Measurements from ENCODE around the gene PARD3B.

PARD3B gene

DNA sequence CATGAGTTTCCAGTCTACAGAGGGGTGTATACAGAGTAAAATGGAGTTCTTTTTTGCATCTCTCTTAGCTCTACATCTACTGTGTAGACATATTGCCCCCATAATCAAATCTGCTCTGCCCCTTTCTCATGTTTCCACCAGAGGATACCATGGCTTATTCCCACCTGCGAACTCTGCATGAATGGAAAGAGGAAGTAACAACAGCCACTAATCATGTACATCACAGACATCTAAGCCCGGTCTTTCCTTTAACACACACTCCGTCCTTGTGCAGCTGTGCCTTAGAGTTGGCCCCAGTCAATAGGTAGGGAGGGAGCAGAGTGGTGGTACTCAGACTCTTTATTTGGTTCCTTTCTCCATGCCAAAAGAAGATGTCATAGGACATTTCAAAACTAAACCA lies 989.7 kb downstream of the PARD3B start:
- Histone ChIP-seq H3K9me3 (ENCODE audit: control insufficient read depth, low read length) (no peaks in the 10 kb centered on the region), H3K36me3 (ENCODE audit: control insufficient read depth, insufficient read depth, low read length) (no peaks in the 10 kb centered on the region), H3K4me3 (ENCODE audit: low read length) (no peak overlapping the region), H3K27me3 (ENCODE audit: control insufficient read depth, insufficient read depth, low read length) (no peaks in the 10 kb centered on the region), H3K4me1 (ENCODE audit: control insufficient read depth, insufficient read depth, low read length) (no peaks in the 10 kb centered on the region), H3K9ac (ENCODE audit: low read length) (no peak overlapping the region)

DNA sequence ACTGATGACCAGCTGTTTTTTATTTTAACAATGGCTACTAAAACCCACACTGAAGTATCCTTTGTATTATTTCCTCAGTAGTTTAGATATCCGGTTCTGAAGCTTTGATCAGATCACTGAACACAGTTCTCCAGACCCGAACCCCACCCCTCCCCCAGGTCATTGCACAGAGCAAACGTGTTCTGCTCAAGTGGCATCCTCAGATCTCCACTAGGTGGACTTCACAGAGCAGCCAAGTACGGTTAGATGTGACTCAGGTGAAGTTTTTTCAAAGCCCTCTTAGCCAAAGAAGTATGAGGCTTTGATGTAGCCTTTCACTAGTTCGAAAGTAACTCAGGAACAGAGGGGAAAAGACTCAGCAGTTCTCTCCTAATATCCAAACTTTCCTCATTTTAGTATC lies 994.3 kb downstream of the PARD3B start:
- Histone ChIP-seq H3K4me3 (ENCODE audit: low read length) (no peak overlapping the region), H3K9me3 (ENCODE audit: control insufficient read depth, low read length) (no peaks in the 10 kb centered on the region), H3K4me1 (ENCODE audit: control insufficient read depth, insufficient read depth, low read length) (no peaks in the 10 kb centered on the region), H3K27me3 (ENCODE audit: control insufficient read depth, insufficient read depth, low read length) (no peaks in the 10 kb centered on the region), H3K9ac (ENCODE audit: low read length) (no peak overlapping the region), H3K36me3 (ENCODE audit: control insufficient read depth, insufficient read depth, low read length) (no peaks in the 10 kb centered on the region)

DNA sequence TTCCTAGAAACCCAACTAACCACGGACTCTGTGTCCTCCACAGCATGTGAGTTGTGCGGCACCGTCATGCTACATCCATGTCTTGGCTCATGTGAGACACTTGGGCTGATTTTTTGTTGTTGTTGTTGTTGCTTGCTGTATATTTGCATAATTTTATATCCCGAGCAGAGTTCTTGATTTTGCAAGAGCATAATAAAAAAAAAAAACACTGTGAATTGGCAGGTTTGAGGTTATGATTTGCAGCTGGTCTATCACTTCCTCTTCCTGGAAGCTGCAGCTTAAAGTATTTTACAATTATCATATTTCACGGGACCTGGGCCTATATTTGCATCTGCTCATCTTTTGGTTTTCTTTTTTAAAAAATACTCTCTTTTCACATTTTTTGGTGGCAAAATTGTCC lies 994.8 kb downstream of the PARD3B start:
- no peaks in the 10 kb centered on the region for H3K36me3 ChIP-seq (ENCODE audit: control insufficient read depth, insufficient read depth, low read length)
- H3K4me1 ChIP-seq (ENCODE audit: control insufficient read depth, insufficient read depth, low read length), result no peaks in the 10 kb centered on the region
- H3K9ac ChIP-seq (ENCODE audit: low read length), result no peak overlapping the region
- no peak overlapping the region for H3K4me3 ChIP-seq (ENCODE audit: low read length)
- H3K27me3 ChIP-seq (ENCODE audit: control insufficient read depth, insufficient read depth, low read length), result no peaks in the 10 kb centered on the region
- H3K9me3 ChIP-seq (ENCODE audit: control insufficient read depth, low read length), result no peaks in the 10 kb centered on the region

DNA sequence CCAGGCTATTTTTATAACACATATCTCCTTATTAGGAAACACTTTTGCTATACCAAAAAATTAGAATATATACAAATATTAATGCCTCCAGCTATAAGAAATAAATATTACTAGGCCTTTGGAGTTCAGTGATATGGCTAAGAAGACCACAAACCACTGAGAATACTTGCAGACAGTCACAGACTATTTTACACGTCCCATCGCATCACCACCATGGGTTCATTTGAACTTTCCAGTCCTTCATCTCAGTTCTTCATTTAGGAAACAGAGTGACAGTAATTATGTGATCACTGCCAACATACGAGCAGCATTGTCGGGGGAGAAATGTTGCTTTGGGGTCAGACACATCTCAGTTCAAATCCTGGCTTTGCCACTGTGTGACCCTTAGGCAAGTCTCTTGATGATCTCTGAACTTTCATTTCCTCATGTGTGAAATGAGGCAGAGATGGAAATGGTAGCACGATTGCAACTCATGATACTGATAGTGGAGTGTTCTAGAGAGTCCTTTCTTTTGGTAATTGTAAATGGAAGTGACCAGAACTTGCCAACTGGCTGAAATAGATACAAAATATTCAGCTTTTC lies 998.1 kb downstream of the PARD3B start:
- Histone ChIP-seq H3K36me3 (ENCODE audit: control insufficient read depth, insufficient read depth, low read length) (no peaks in the 10 kb centered on the region), H3K9ac (ENCODE audit: low read length) (no peak overlapping the region), H3K4me1 (ENCODE audit: control insufficient read depth, insufficient read depth, low read length) (no peaks in the 10 kb centered on the region), H3K4me3 (ENCODE audit: low read length) (no peak overlapping the region), H3K9me3 (ENCODE audit: control insufficient read depth, low read length) (no peaks in the 10 kb centered on the region), H3K27me3 (ENCODE audit: control insufficient read depth, insufficient read depth, low read length) (no peaks in the 10 kb centered on the region)

DNA sequence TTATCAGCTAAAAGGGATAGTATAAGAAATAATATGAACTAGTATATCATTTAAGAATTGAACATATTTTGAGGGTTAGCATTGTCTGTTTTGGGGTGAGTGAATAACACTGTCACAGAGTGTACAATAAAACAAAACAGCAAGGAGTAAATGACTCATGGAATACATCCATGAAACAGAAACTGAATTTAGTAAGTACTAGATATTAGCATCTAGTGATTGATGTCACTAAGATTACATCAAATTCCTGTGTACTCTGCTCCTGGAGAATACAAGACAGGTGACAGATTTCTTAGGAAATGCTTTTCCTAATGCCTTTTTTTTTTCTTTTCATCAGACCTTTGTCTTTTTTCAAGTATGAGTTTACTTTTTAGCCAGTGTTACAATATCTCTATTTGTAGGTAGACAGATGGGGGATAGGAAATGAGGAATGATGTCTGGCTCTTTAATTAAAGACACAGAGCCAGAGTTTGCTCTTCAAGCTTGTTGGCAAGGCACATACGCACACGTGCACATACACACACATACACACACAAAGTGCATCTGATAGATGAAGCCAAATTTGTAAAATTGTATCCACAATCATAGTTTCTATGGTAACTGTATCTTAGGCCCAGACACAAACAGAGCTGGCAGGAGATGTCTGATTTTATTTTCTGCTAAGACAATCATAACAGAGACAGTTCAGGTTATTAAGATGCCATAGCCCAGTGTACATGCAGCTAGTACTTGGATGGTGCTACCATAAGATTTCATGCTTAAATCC lies 998.8 kb downstream of the PARD3B start:
- Histone ChIP-seq H3K9ac (ENCODE audit: low read length) (no peak overlapping the region), H3K27me3 (ENCODE audit: control insufficient read depth, insufficient read depth, low read length) (no peaks in the 10 kb centered on the region), H3K4me3 (ENCODE audit: low read length) (no peak overlapping the region), H3K36me3 (ENCODE audit: control insufficient read depth, insufficient read depth, low read length) (no peaks in the 10 kb centered on the region), H3K9me3 (ENCODE audit: control insufficient read depth, low read length) (no peaks in the 10 kb centered on the region), H3K4me1 (ENCODE audit: control insufficient read depth, insufficient read depth, low read length) (no peaks in the 10 kb centered on the region)

DNA sequence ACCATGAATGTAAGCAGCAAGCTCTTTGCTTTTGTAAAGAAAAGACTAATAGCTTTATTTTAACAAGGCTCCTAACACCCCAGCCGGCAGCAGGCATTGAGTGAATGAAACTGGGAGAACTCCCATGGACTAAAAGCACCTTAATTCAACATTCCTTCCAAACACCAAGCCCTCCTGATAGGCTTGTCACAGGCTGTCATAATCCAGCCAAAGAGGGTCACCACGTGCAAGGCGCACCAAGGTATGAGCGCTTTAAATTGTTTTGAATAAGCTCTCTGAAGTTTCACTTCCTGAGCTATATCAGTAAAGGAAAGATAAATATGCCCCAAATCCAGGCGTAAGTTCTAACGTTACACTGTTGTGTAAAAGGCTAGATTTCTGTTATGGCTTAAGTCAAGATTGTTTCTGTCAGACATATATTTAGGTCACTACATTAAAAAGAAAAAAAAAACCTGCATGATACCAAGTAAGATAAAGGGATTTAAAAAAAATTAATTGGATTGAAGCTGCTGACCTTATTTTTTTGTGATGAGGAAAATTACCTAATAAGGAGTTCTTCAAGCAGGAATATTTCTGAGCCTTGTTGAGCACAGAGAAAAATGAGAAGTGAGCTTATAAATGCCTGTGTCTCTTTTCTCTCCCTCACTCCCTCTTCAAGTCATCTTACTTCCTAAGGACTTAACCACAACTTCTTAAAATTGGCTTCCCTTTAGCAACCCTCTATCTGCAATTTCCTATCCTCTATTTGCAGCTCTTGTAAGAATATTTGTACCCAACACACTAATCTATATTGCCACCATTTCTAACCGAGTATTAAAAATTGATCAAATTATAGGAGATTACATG lies 1000.9 kb downstream of the PARD3B start:
- no peaks in the 10 kb centered on the region for H3K4me1 ChIP-seq (ENCODE audit: control insufficient read depth, insufficient read depth, low read length)
- H3K36me3 ChIP-seq (ENCODE audit: control insufficient read depth, insufficient read depth, low read length), result no peaks in the 10 kb centered on the region
- H3K4me3 ChIP-seq (ENCODE audit: low read length), result no peak overlapping the region
- no peaks in the 10 kb centered on the region for H3K9me3 ChIP-seq (ENCODE audit: control insufficient read depth, low read length)
- H3K27me3 ChIP-seq (ENCODE audit: control insufficient read depth, insufficient read depth, low read length), result no peaks in the 10 kb centered on the region
- no peak overlapping the region for H3K9ac ChIP-seq (ENCODE audit: low read length)

DNA sequence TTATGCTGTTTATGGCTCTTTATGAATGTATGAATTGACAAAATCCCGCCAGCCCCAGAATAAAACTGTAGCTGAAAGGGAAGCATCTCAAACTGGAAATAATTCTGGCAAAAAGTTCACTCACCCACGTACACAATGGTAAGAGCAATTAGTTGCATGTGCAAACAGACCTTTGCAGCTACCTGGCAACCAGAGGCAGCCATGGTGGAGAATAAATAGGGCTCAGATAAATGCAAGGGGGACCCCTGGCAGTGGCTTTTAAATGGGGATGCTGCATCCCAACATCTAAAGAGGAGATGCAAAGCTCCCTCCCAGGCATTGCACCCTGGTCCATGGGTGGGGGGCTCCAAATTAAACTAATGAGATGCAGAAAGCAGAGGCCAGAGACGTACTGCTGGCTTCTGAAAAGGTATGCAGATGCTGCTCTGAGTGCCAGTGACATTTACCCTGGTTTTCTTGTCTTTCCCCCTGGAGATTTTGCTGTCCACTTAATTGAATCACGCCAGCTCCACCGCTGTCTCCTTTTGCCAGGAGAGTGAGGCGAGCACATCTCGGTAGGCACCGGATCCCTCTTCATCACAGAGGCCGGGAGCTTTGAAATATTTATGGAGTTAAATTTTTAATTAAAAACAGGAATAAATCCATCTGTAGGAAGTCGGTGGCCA lies 1010.4 kb downstream of the PARD3B start:
- Histone ChIP-seq H3K36me3 (ENCODE audit: control insufficient read depth, insufficient read depth, low read length) (no peaks in the 10 kb centered on the region), H3K9ac (ENCODE audit: low read length) (no peak overlapping the region), H3K9me3 (ENCODE audit: control insufficient read depth, low read length) (no peaks in the 10 kb centered on the region), H3K27me3 (ENCODE audit: control insufficient read depth, insufficient read depth, low read length) (no peaks in the 10 kb centered on the region), H3K4me3 (ENCODE audit: low read length) (no peak overlapping the region), H3K4me1 (ENCODE audit: control insufficient read depth, insufficient read depth, low read length) (no peaks in the 10 kb centered on the region)

DNA sequence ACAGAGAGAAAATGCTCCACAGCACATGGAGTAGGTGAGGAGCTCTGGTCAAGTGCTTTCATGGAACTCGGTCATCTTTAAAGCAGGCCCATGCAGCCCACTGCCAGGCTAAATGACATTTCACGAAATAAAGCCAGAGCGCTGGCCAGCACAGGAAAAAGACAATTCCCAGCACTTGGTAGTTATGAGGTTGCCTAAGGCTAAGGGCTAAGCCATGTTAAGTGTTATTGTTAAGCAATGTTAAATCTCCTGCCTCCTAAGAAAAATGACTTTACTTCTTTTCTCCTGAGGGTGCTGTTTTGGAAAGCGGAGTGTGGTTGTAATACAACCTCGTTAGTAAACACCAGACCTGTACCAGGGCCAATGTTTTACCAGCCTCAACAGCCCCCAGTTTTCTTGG lies 1011.1 kb downstream of the PARD3B start:
- Histone ChIP-seq H3K27me3 (ENCODE audit: control insufficient read depth, insufficient read depth, low read length) (no peaks in the 10 kb centered on the region), H3K9me3 (ENCODE audit: control insufficient read depth, low read length) (no peaks in the 10 kb centered on the region), H3K4me3 (ENCODE audit: low read length) (no peak overlapping the region), H3K36me3 (ENCODE audit: control insufficient read depth, insufficient read depth, low read length) (no peaks in the 10 kb centered on the region), H3K4me1 (ENCODE audit: control insufficient read depth, insufficient read depth, low read length) (no peaks in the 10 kb centered on the region), H3K9ac (ENCODE audit: low read length) (no peak overlapping the region)

DNA sequence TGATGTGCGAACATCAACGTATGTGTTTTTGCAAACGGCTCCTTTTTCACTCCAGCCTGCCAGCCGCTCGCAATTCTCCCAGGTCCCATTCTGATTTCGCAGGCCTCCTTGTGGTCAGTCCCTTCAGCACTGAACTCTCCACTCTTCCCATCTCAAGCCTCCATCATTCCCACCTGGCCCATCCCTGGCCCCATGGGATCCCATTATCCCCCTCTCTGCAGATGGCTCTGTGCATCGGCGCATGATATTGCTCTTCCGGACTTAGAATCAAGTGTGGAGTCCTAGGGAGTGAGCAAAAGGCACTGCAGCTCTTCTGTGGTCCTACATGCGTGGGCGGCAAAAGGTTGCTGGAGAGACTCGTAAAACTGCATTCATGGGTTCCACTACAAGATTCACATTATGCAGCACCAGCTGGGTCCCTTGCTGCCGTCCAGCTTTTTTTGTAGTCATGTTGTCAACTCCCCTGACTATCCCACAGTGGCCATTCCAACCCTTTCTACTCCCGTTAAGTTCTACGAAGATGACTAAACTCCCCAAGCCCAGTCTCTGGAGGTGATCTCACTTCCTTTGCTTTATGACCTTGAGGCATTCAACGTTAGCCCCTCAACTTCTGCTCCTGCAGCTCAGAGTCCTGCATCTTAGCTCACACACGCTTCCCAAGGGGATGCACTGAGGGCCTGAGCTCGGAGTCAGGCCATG lies 1011.7 kb downstream of the PARD3B start:
- Histone ChIP-seq H3K4me3 (ENCODE audit: low read length) (no peak overlapping the region), H3K27me3 (ENCODE audit: control insufficient read depth, insufficient read depth, low read length) (no peaks in the 10 kb centered on the region), H3K9ac (ENCODE audit: low read length) (no peak overlapping the region), H3K9me3 (ENCODE audit: control insufficient read depth, low read length) (no peaks in the 10 kb centered on the region), H3K36me3 (ENCODE audit: control insufficient read depth, insufficient read depth, low read length) (no peaks in the 10 kb centered on the region), H3K4me1 (ENCODE audit: control insufficient read depth, insufficient read depth, low read length) (no peaks in the 10 kb centered on the region)

DNA sequence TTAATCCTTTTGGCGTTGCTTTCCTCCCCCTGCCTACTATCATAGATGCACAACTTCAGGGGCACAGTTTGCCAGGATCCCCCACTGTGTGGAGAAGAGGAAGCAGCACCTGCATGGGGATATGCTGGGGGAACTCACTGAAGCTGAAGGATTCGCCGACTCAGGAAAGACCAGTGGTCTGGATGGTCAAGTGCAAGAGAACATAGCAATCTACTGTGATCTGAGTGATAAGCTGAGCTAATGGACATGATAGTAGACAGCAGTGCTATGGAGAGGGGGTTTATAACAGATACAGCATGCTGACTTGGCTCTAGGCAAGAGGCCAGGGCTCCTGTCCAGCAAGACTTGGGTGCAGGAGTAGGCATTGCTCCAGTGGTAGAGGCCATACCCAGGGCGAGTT lies 1012.6 kb downstream of the PARD3B start:
- Histone ChIP-seq H3K27me3 (ENCODE audit: control insufficient read depth, insufficient read depth, low read length) (no peaks in the 10 kb centered on the region), H3K9me3 (ENCODE audit: control insufficient read depth, low read length) (no peaks in the 10 kb centered on the region), H3K4me1 (ENCODE audit: control insufficient read depth, insufficient read depth, low read length) (no peaks in the 10 kb centered on the region), H3K36me3 (ENCODE audit: control insufficient read depth, insufficient read depth, low read length) (no peaks in the 10 kb centered on the region), H3K9ac (ENCODE audit: low read length) (no peak overlapping the region), H3K4me3 (ENCODE audit: low read length) (no peak overlapping the region)

DNA sequence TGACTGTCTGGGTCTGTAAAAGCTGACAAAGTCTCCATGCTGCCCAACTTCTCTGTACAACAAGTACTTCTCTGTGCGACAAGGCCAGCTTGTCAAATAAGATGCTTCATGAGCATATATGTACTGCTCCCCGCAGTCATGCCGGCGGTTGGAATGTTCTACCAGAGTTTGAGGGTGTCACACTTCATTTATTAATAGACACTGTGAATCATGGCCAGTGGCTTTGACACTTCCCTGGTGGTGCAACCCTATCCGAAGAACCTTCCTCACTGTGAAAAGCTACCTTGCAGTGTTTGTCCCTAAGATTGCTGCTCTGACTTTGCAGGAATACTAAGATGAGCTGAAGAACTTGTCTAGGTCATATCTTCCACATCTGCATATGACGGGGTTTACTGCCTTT lies 1016.2 kb downstream of the PARD3B start:
- H3K36me3 ChIP-seq (ENCODE audit: control insufficient read depth, insufficient read depth, low read length), result no peaks in the 10 kb centered on the region
- H3K27me3 ChIP-seq (ENCODE audit: control insufficient read depth, insufficient read depth, low read length), result no peaks in the 10 kb centered on the region
- H3K4me1 ChIP-seq (ENCODE audit: control insufficient read depth, insufficient read depth, low read length), result no peaks in the 10 kb centered on the region
- H3K9ac ChIP-seq (ENCODE audit: low read length), result no peak overlapping the region
- H3K4me3 ChIP-seq (ENCODE audit: low read length), result no peak overlapping the region
- H3K9me3 ChIP-seq (ENCODE audit: control insufficient read depth, low read length), result no peaks in the 10 kb centered on the region

All from mucosa of stomach (tissue), 1 donor.